ENCODE data around the gene PDCL2. TPM values are rescaled to one million over a fixed set of nuclear protein-coding genes. Genes with fewer than 3 reads are reported as not detected.
"Not testable (repeated sequence)": the region's sequence is repeated elsewhere in the genome, so short reads cannot be mapped to it uniquely, and the experiment has no call there.

Gene PDCL2
- total RNA-seq, 1 experiment from 2014 or later = not detected

- TF ChIP-seq EZH2 (IDR thresholded peaks at IDR 0.05; ENCODE audit: low read depth) = no peak
- TF ChIP-seq CTCF (conservative IDR thresholded peaks at IDR 0.05) = no peak
- intact Hi-C loops (cut with micrococcal nuclease; ENCODE audit: unreplicated experiment) = no loop called here
- H3K4me1 ChIP-seq (replicated peaks; ENCODE audit: insufficient read depth) = no peaks in the 10 kb centered on the region
- DNase-seq = no peak
- no peak overlapping the region for H3K4me2 ChIP-seq
- no peak overlapping the region for H2AFZ ChIP-seq
- no peaks in the 10 kb centered on the region for H4K20me1 ChIP-seq (ENCODE audit: insufficient read depth)
- POLR2A ChIA-PET (ENCODE audit: unreplicated experiment) = interaction anchor here (0.6 kb wide), 1 partner anchor 865 kb away, joined by 3 read pairs; no protein-coding TSS in a partner anchor
- CTCF ChIA-PET = no interaction called here
- no peaks in the 10 kb centered on the region for H3K79me2 ChIP-seq (ENCODE audit: low read depth)
- H3K4me3 ChIP-seq = no peak overlapping the region
- H3K9me3 ChIP-seq (ENCODE audit: insufficient read depth, low read depth) = no peaks in the 10 kb centered on the region
- H3F3A ChIP-seq (ENCODE audit: insufficient read depth, low read depth) = no peaks in the 10 kb centered on the region
- no peaks in the 10 kb centered on the region for H3K9me2 ChIP-seq (ENCODE audit: insufficient read depth)
- H3K27ac ChIP-seq = no peak overlapping the region
- no TSS peak for BruUV-seq (replicated peaks)
- no peaks in the 10 kb centered on the region for H3K27me3 ChIP-seq (ENCODE audit: insufficient read depth, low read depth)
- H3K36me3 ChIP-seq (ENCODE audit: low read depth) = no peaks in the 10 kb centered on the region
These were observed 8.6 kb upstream of the PDCL2 start for GRCh38 chr4:55600640-55601039.

DNA sequence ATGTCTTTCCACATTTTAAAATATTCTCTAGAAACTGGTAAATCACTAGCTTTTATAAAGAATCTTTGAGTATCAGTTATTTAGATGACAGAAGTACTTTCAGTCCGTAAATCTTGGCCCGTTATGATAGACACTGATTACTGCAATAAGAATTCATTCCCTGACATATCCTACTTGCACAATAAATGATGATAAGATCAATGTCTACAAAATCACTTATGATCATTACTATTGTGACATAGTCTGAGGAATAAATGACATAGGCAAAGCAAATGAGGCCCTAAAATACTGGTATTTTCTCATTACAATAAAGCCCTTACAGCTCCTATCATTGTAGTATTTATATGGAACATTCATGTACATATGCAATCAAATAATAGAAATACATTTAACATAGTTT lies 6.6 kb upstream of the PDCL2 start:
- POLR2A ChIA-PET (ENCODE audit: unreplicated experiment) = no interaction called here
- TF ChIP-seq CTCF (conservative IDR thresholded peaks at IDR 0.05) (no peak), EZH2 (IDR thresholded peaks at IDR 0.05; ENCODE audit: low read depth) (no peak)
- BruUV-seq (replicated peaks) = no TSS peak

GRCh38 chr4:55588160-55588559 lies 3.9 kb downstream of the PDCL2 start:
- DNase-seq = no peak

More for the DNA sequence above, 6.6 kb upstream of the PDCL2 start:
- no peaks in the 10 kb centered on the region for H3K9me3 ChIP-seq (ENCODE audit: insufficient read depth, low read depth)
- no peaks in the 10 kb centered on the region for H3F3A ChIP-seq (ENCODE audit: insufficient read depth, low read depth)
- CTCF ChIA-PET = no interaction called here
- intact Hi-C loops (cut with micrococcal nuclease; ENCODE audit: unreplicated experiment) = no loop called here
- H3K27me3 ChIP-seq (ENCODE audit: insufficient read depth, low read depth) = no peaks in the 10 kb centered on the region
- no peak for DNase-seq
- H3K4me3 ChIP-seq = no peak overlapping the region
- H3K27ac ChIP-seq = no peak overlapping the region
- no peaks in the 10 kb centered on the region for H3K36me3 ChIP-seq (ENCODE audit: low read depth)
- no peaks in the 10 kb centered on the region for H3K79me2 ChIP-seq (ENCODE audit: low read depth)
- H3K9me2 ChIP-seq (ENCODE audit: insufficient read depth) = no peaks in the 10 kb centered on the region
- H3K4me2 ChIP-seq = no peak overlapping the region
- H2AFZ ChIP-seq = no peak overlapping the region
- no peaks in the 10 kb centered on the region for H3K4me1 ChIP-seq (replicated peaks; ENCODE audit: insufficient read depth)
- H4K20me1 ChIP-seq (ENCODE audit: insufficient read depth) = no peaks in the 10 kb centered on the region

DNA sequence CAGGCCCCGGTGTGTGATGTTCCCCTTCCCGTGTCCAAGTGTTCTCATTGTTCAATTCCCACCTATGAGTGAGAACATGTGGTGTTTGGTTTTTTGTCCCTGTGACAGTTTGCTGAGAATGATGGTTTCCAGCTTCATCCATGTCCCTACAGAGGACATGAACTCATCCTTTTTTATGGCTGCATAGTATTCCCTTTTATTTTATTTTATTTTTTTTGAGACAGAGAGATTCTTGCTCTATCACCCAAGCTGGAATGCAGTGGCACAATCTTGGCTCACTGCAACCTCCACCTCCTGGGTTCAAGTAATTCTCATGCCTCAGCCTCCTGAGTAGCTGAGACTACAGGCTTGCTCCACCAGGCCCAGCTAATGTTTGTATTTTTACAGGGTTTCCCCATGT lies 9.3 kb downstream of the PDCL2 start:
- CTCF ChIA-PET; H3K9me2 ChIP-seq (ENCODE audit: insufficient read depth); BruUV-seq (replicated peaks); H3K79me2 ChIP-seq (ENCODE audit: low read depth); intact Hi-C loops (cut with micrococcal nuclease; ENCODE audit: unreplicated experiment); H3K4me2 ChIP-seq; H3K4me3 ChIP-seq; POLR2A ChIA-PET (ENCODE audit: unreplicated experiment); H3F3A ChIP-seq (ENCODE audit: insufficient read depth, low read depth); DNase-seq; H3K27me3 ChIP-seq (ENCODE audit: insufficient read depth, low read depth); H3K36me3 ChIP-seq (ENCODE audit: low read depth); H3K27ac ChIP-seq; H3K9me3 ChIP-seq (ENCODE audit: insufficient read depth, low read depth); H4K20me1 ChIP-seq (ENCODE audit: insufficient read depth); H2AFZ ChIP-seq: not testable (repeated sequence)
- peaks cover 10% of the 10 kb centered on the region; the same call in 1 of the 2 replicates for H3K4me1 ChIP-seq (replicated peaks; ENCODE audit: insufficient read depth)

More at GRCh38 chr4:55588160-55588559, 3.9 kb downstream of the PDCL2 start:
- POLR2A ChIA-PET (ENCODE audit: unreplicated experiment) = no interaction called here
- Histone ChIP-seq H3K27ac (no peak overlapping the region), H3K27me3 (ENCODE audit: insufficient read depth, low read depth) (no peaks in the 10 kb centered on the region), H3K79me2 (ENCODE audit: low read depth) (no peaks in the 10 kb centered on the region), H3K9me2 (ENCODE audit: insufficient read depth) (no peaks in the 10 kb centered on the region), H4K20me1 (ENCODE audit: insufficient read depth) (no peaks in the 10 kb centered on the region), H3K4me3 (no peak overlapping the region), H3F3A (ENCODE audit: insufficient read depth, low read depth) (no peaks in the 10 kb centered on the region), H2AFZ (no peak overlapping the region), H3K9me3 (ENCODE audit: insufficient read depth, low read depth) (no peaks in the 10 kb centered on the region), H3K4me1 (replicated peaks; ENCODE audit: insufficient read depth) (no peaks in the 10 kb centered on the region), H3K36me3 (ENCODE audit: low read depth) (no peaks in the 10 kb centered on the region), H3K4me2 (no peak overlapping the region)
- CTCF ChIA-PET = no interaction called here
- intact Hi-C loops (cut with micrococcal nuclease; ENCODE audit: unreplicated experiment) = no loop called here
- no TSS peak for BruUV-seq (replicated peaks)
- TF ChIP-seq CTCF (conservative IDR thresholded peaks at IDR 0.05) = no peak
- no peak for TF ChIP-seq EZH2 (IDR thresholded peaks at IDR 0.05; ENCODE audit: low read depth)

All from PC-9 (cell line).